Skin of body (tissue), 2 donors: ENCODE measurements around the gene SPIB. TPM values are rescaled to one million over a fixed set of nuclear protein-coding genes. Genes with fewer than 3 reads are reported as not detected.
A peak's percentile ranks its signal among the peaks of the same experiment; 100 is the strongest.
"Not testable (repeated sequence)": the region's sequence is repeated elsewhere in the genome, so short reads cannot be mapped to it uniquely, and the experiment has no call there.

Experiments
- DNase-seq: peaks from one replicate; lab custom pipeline; 2025; lab: John Stamatoyannopoulos, UW
- total RNA-seq: library from RNA; depleted of rRNA; stranded (reverse); fragments of >200 nt; gene quantifications from one replicate; pipeline ENCODE4 v1.2.3, GENCODE V29; 2014

SPIB gene
- total RNA-seq = 0.30 TPM

DNA sequence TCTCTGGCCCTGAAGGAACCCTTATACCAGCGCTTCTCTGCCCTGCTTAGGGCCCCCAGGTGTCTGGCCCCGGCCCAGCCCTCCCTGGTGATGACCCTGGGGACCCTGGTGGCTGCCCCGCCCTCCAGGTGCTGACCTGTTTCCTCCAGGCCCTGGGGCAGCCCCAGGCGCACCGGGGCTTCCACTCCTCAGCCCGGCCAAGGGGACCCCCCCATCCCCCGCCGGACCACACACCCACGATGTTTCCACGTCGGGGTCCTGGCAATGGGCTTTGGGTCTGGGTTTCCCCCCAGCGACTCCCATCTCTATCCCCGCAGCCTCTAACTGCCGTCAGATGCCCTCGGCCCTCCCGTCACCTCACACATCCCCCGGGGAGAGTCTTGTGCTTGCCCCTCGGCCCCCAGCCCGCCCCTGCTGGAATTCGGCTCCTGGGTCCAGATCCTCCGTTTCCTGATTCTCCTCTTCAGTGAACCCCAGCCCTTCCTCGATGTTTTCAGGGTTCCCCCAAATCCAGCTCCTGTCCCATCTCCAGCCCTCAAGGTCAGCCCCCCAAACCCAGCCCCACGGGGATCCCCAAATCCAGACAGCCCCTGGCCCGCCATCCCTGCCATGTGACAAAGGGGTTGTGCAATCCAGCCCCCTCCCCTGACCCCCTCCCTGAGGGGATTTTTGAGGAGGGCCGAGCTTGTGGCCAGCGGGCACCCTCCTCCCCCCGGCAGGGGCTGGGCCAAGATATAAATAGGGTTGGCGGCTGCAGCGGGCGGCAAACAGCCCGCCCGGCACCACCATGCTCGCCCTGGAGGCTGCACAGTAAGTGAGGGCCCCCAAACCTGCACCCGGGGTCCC, at the start of gene SPIB:
TSS of gene SPIB (plus strand) at position 763 of the 846 bp plus-strand sequence. CDS start at position 788, 25 bp downstream.
- no peak for DNase-seq

DNA sequence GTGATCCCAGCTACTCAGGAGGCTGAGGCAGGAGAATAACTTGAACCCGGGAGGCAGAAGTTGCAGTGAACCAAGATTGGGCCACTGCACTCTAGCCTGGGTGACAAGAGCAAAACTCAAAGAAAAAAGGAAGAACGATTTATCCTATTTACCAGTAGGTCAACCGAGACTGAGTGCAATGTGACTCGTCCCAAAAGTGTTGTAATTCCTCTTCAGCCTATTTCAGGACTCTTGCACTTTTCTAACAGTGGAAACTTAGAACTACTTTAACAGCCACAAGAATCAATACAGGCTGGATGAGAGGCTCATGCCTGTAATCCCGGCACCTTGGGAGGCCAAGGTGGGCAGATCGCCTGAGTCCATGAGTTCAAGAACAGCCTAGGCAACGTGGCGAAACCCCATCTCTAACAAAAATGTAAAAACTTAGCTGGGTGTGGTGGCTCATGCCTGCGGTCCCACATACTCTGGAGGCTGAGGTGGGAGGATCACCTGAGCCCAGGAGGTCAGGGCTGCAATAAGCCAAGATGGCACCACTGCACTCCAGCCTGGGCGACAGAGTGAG, 46.7 kb upstream of the SPIB start:
- DNase-seq = no peak

DNA sequence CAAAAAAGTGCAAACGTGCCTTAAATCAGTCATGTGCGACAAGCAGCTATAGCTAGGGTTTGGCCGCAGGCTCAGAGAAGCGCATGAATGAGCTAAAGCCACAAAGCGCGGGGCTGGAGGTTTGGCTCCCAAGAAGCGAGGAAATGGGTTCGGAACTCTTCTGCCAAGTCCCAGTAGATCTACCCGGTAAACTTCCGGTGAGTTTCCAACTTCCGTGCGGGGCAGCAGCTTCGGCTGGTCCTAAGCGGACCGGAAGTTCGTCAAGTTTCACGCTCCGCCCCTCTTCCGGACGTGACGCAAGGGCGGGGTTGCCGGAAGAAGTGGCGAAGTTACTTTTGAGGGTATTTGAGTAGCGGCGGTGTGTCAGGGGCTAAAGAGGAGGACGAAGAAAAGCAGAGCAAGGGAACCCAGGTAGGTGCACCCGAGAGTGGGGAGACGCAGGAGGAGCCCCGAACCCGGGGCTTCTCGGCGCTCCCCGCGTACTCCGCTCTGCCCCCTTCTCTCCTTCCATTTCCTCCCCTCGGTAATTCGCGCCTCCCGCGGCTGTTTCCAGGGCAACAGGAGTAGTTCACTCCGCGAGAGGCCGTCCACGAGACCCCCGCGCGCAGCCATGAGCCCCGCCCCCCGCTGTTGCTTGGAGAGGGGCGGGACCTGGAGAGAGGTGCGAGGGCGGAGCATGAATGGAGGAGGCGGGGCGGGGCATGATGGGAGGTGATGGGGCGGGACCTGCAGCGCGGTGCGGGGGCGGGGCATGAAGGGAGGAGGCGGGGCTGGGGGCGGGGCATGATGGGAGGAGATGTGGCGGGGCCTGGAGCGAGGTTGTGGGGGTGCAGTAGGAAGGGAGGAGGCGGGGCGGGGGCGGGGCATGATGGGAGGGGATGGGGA, 42.3 kb upstream of the SPIB start, which contains the start of gene NR1H2:
TSS of gene NR1H2 (plus strand) at position 292 of the 885 bp plus-strand sequence. CDS start 1,149 bp downstream, outside the sequence.
- DNase-seq = peak; percentile 98

DNA sequence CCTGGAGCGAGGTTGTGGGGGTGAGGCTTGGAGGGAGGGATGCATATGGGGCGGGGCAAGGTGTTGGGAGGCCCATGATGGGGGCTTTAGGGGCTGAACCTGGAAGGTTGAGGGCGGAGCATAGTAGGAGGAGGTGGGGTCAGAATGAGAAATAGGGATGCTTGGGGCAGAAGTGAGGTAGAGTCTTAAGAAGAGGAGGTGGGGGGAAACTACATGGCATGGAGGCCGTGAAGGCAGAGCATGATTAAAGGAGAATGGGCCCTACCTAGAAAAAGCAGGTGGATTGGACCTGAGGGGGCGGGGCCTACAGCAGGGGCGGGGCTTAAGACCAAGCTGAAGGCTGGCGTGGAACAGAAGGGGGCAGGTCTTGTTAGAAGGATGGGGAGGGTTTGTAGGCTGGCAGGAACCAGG, 41.7 kb upstream of the SPIB start:
- DNase-seq = no peak

- no peak for DNase-seq
Observed at GRCh38 chr19:50377517-50377916, 41.2 kb upstream of the SPIB start.

DNA sequence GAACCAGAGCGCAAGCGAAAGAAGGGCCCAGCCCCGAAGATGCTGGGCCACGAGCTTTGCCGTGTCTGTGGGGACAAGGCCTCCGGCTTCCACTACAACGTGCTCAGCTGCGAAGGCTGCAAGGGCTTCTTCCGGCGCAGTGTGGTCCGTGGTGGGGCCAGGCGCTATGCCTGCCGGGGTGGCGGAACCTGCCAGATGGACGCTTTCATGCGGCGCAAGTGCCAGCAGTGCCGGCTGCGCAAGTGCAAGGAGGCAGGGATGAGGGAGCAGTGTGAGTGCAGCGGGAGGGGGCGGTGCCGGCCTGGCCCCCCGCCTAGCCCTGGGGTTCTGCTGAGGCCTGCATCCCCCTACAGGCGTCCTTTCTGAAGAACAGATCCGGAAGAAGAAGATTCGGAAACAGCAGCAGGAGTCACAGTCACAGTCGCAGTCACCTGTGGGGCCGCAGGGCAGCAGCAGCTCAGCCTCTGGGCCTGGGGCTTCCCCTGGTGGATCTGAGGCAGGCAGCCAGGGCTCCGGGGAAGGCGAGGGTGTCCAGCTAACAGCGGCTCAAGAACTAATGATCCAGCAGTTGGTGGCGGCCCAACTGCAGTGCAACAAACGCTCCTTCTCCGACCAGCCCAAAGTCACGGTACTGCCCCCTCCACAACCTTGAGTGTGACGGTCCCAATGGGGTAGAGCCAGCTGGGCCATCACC, 40.4 kb upstream of the SPIB start:
- no peak for DNase-seq

DNA sequence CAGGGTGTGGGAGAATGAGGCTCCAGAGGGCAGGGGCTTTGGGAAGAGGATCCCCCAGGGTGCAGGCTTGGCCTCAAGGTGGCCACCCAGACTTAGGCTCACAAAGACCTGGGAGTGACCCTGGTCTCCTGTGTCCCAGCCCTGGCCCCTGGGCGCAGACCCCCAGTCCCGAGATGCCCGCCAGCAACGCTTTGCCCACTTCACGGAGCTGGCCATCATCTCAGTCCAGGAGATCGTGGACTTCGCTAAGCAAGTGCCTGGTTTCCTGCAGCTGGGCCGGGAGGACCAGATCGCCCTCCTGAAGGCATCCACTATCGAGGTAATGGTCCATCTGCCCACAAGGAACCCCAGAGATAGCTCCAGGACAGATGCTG, 39.9 kb upstream of the SPIB start:
- DNase-seq = no peak

- no peak for DNase-seq
Observed at GRCh38 chr19:50379602-50380001, 39.1 kb upstream of the SPIB start.

GRCh38 chr19:50380137-50380536, 38.6 kb upstream of the SPIB start:
- DNase-seq = no peak

DNA sequence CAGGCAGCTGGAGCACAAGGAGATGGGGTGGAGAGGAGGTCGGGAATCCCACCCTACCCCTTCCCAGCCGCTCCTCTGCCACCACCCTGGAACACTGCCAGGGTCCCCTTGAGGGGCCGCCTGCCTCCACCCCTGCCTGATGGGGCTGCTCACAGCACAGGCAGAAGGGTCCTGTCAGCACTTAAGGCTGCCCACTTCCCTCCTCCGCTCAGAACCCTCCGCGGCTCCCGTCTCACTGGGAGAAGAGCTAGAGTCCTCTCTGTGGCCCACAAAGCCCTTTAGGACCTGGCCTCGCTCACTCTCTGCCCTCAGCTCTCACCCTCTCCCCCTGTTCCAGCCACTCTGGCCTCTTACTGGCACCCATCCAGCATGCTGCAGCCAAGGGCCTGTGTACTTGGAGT, 38.0 kb upstream of the SPIB start:
- DNase-seq = no peak

DNA sequence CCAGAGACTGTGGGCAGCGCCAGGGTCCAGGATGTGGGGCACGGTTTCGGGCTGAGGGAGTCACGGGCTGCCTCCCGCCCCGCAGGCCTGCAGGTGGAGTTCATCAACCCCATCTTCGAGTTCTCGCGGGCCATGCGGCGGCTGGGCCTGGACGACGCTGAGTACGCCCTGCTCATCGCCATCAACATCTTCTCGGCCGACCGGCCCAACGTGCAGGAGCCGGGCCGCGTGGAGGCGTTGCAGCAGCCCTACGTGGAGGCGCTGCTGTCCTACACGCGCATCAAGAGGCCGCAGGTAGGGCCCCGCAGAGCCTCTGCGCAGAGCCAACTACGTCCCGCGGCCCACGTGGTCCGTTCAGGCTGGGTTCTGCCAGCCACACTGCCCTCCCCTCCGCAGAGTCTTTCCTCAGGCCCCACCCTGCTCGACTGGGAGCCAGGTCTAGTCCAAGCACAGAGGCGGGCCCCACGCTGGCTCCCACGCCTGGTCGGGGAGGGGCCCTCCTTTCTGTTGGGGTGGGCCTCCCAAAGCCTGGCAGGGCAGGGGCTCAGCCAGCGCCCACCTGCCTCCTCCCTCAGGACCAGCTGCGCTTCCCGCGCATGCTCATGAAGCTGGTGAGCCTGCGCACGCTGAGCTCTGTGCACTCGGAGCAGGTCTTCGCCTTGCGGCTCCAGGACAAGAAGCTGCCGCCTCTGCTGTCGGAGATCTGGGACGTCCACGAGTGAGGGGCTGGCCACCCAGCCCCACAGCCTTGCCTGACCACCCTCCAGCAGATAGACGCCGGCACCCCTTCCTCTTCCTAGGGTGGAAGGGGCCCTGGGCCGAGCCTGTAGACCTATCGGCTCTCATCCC, 36.6 kb upstream of the SPIB start:
- no peak for DNase-seq

DNA sequence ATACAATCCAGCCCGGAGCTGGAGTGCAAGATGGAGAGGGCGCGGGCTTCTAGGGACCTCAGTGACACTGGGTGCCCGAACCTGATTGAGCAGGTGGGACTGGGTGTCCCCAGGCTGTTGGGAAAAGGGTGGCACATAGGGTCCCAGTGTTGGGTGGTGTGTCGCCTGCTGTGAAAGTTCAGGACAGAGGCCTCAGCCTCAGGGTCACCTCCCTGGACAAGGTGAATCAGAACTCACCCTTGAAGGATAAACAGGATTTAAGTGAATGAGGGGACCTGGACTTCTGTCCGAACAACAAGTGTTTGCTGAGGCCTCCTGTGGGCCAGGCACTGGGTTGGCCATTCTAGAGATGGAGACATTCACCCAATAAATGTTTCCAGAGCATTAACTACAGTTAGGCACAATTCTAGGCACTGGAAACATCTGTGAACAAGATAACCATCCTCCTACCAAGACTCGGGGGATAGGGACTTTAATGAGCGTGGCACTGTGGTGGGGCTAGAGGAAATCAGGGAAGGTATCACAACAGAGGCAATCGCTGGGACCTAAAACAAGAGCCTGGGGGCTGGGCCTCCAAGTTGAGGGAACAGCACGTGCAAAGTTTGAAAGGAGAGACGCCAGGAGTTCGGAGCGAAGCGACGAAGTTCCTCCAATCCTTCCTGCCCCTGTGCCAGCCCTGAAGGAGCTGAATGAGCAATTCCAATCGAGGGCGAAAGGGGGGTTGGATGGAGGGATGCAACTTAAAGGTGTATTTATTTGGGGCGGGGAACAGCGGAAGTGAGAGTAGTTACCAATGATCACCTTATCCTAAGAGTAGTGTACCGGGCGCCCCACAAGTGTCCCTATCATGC, 35.5 kb upstream of the SPIB start:
- DNase-seq = peak; percentile 69

DNA sequence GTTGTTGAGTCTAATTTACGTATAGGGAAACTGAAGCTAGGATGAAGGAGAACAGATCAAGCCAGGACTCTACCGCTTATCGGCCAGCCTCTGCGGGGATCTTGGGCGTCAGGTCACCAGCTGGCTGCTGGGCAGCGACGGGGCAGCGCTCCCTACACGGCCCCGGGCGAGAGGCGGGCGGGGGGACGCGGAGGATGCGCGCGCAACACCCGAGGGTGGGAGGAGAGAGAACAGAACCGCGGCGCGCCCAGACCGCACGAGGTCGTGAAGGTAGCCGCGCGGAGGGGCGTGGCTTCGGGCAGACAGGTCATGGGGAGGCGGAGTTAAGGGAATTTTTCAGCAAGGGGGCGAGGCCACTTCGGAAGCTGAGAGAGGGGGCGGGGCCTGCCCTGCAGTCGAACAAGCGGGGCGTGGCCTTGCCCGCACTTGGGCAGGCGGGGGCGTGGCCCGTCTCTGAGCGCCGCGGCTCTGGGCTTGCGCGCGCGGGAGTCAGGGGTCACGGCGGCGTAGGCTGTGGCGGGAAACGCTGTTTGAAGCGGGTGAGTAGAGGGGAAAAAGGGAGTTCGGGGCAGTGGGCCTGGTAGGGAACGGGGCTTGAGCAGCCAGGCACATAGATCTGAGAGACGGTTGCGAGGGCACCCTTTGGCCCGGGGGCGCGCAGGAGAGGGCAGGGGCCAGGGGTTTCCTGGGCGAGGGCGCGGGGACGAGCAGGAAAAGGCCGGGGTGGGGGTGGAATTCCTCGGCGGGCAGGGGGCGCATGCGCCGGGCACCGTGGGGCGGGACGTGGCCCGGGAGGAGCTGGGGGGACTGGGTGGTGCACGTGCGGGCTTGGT, 34.7 kb upstream of the SPIB start, which contains the start of gene POLD1:
TSS of gene POLD1 (plus strand) at position 496 of the 833 bp plus-strand sequence. CDS start 14,505 bp downstream, outside the sequence.
- DNase-seq = peak; percentile 90

DNA sequence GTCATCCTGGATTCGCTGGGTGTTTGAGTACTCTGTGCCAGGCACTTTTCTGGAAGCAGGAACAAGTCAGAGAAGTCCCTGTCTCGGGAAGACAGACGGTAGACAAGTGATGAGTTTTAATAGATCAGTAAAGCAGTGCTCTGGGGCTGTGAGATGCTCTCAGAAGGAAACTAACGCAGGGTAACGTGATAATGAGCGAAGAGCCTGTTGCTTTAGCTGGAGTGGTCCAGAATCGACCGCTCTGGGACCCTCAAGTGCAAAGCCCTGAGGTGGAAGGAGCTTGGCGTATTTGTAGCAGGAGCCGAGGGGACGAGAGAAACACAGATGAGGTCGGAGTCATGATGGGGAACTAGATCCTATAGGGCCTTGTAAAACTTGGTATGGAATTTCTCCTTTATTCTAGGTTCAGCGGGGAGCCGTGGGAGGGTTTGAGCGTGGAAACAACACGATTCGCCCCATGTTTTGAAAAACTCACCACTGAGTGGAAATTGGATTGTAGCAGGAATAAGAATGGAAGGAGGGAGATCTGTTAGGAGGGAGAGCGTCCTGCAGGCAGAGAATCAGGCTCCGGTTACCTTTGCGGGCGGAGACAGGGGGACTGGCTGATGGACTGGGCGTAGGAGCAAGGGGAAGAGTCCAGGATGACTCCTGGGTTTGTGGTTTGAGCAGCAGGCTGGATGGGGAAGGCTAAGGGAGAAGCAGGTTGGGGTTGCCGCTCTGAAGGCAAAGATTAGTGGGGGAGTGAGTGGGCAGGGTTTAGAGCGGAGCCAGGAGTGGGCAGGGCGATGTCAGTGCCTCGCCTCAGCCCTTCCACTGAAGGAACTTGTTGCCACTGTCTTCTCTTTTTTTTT, 33.8 kb upstream of the SPIB start:
- DNase-seq = no peak

DNA sequence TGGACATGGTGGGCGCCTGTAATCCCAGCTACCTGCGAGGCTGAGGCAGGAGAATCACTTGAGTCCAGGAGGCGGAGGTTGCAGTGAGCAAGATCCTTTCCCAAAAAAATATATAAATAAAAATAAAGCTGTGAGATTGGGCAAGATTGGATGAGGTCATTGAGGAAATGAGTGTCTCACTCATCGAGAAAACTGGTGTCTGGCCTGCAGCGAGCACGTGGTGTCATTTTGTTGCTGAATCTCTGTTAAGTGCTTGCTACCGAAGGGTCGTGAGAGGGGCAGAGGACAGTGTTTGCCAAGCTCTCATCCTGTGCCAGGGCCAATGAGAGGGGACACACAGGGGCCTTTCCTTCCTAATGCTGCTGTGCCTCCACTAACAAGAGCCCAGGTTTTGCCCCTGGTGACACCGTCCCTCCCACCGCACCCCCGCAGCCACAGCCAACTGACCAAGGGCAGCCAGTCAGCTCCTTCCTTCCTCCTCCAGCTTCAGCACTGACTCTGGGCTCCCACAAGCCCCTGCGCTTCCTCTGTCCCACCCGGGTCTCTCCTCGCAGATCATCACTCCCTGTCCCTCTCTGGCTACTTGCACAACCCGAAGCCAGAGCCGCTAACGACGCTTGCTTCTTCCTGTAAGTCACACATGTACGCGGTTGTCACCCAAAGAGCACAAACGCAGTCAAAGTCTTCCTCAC, 31.4 kb upstream of the SPIB start:
- no peak for DNase-seq

DNA sequence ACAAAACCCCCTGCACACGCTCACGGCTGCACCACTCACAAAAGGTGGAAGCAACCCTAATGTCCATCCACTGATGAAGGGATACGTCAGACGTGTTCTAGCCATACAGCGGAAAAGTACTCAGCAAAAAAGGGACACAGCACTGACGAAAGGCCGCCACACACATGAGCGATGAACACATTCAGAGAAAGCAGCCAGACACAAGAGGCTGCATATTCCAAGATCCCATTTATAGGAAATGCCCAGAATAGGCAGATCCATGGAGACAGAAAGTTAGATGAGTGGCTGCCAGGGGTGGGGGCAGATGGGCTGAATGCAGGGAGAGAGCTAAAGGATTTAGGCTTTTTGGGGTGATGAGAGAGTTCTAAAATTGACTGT, 30.9 kb upstream of the SPIB start:
- no peak for DNase-seq

DNA sequence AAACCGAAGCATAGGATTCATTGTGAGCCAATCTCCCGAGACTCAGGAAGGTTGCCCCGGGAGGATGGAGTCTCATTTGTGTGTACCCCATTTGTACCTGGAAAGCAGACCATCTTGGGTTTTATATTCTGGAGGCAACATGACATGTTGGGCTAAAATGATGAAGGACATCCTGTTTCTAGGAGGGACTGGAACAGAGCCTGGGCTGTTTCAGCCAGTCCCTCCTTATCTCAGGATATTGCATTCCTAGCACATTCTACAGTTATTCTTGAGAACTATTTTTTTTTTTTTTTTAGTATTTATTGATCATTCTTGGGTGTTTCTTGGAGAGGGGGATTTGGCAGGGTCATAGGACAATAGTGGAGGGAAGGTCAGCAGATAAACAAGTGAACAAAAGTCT, 28.4 kb upstream of the SPIB start:
- not testable (repeated sequence) for DNase-seq
